ENCODE measurements around the gene FCGR3A.
"Not testable (repeated sequence)": the region's sequence is repeated elsewhere in the genome, so short reads cannot be mapped to it uniquely, and the experiment has no call there.

Gene FCGR3A

GRCh38 chr1:161549652-161550051, at the start of gene FCGR3A:
TSS of gene FCGR3A (minus strand) at chr1:161549818. CDS start at chr1:161549736, 82 bp downstream.
- DNase-seq (ENCODE audit: low spot score) = no peak

GRCh38 chr1:161597077-161597476, 47.5 kb upstream of the FCGR3A start:
- DNase-seq (ENCODE audit: low spot score) = not testable (repeated sequence)

- DNase-seq (ENCODE audit: low spot score) = not testable (repeated sequence)
These were observed 46.0 kb upstream of the FCGR3A start for GRCh38 chr1:161595583-161595982.

- not testable (repeated sequence) for DNase-seq (ENCODE audit: low spot score)
These were observed 45.6 kb upstream of the FCGR3A start for GRCh38 chr1:161595173-161595572.

- DNase-seq (ENCODE audit: low spot score) = not testable (repeated sequence)
These were observed 44.8 kb upstream of the FCGR3A start for GRCh38 chr1:161594269-161594984.

- DNase-seq (ENCODE audit: low spot score) = not testable (repeated sequence)
These were observed 43.6 kb upstream of the FCGR3A start for GRCh38 chr1:161593092-161593755.

- DNase-seq (ENCODE audit: low spot score) = not testable (repeated sequence)
These were observed 43.0 kb upstream of the FCGR3A start for GRCh38 chr1:161592586-161592985.

GRCh38 chr1:161589920-161590319, 40.3 kb upstream of the FCGR3A start:
- not testable (repeated sequence) for DNase-seq (ENCODE audit: low spot score)

- not testable (repeated sequence) for DNase-seq (ENCODE audit: low spot score)
These were observed 39.7 kb upstream of the FCGR3A start for GRCh38 chr1:161589365-161589764.

- not testable (repeated sequence) for DNase-seq (ENCODE audit: low spot score)
These were observed 39.0 kb upstream of the FCGR3A start for GRCh38 chr1:161588596-161588995.

GRCh38 chr1:161582882-161583281, 33.3 kb upstream of the FCGR3A start:
- DNase-seq (ENCODE audit: low spot score) = not testable (repeated sequence)

GRCh38 chr1:161580879-161581537, 31.4 kb upstream of the FCGR3A start:
- DNase-seq (ENCODE audit: low spot score) = not testable (repeated sequence)

- not testable (repeated sequence) for DNase-seq (ENCODE audit: low spot score)
These were observed 30.4 kb upstream of the FCGR3A start for GRCh38 chr1:161579856-161580507.

GRCh38 chr1:161576676-161577075, 27.1 kb upstream of the FCGR3A start:
- DNase-seq (ENCODE audit: low spot score) = not testable (repeated sequence)

- not testable (repeated sequence) for DNase-seq (ENCODE audit: low spot score)
These were observed 22.1 kb upstream of the FCGR3A start for GRCh38 chr1:161571703-161572102.

GRCh38 chr1:161566602-161566960, 17.0 kb upstream of the FCGR3A start:
- not testable (repeated sequence) for DNase-seq (ENCODE audit: low spot score)

- DNase-seq (ENCODE audit: low spot score) = not testable (repeated sequence)
These were observed 13.9 kb upstream of the FCGR3A start for GRCh38 chr1:161563522-161563921.

- DNase-seq (ENCODE audit: low spot score) = not testable (repeated sequence)
These were observed 12.8 kb upstream of the FCGR3A start for GRCh38 chr1:161562441-161562840.

GRCh38 chr1:161560960-161561715, 11.5 kb upstream of the FCGR3A start:
- DNase-seq (ENCODE audit: low spot score) = not testable (repeated sequence)

GRCh38 chr1:161557506-161558450, 8.2 kb upstream of the FCGR3A start:
- DNase-seq (ENCODE audit: low spot score) = not testable (repeated sequence)
